ENCODE results near the gene RASA3.

The RASA3 gene

DNA sequence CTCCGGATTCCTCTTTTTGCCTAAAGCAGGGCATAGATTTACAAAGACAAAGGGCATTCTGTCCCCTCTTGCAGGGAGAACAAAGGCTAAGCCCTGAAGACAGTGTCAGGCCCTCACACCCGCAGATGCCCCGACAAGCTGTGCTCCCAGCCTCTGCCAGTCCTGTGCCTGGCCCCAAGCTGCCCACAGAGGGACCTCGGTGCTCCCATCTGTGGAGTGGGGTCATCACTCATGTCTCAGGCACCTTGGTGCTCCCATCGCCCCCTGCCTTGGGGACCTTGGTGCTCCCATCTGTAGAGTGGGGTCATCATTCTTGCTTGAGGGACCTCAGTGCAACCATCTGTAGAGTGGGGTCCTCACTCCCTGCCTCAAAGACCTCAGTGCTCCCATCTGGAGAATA lies 182.9 kb downstream of the RASA3 start:
- DNase-seq (ENCODE audit: low spot score) = no peak

DNA sequence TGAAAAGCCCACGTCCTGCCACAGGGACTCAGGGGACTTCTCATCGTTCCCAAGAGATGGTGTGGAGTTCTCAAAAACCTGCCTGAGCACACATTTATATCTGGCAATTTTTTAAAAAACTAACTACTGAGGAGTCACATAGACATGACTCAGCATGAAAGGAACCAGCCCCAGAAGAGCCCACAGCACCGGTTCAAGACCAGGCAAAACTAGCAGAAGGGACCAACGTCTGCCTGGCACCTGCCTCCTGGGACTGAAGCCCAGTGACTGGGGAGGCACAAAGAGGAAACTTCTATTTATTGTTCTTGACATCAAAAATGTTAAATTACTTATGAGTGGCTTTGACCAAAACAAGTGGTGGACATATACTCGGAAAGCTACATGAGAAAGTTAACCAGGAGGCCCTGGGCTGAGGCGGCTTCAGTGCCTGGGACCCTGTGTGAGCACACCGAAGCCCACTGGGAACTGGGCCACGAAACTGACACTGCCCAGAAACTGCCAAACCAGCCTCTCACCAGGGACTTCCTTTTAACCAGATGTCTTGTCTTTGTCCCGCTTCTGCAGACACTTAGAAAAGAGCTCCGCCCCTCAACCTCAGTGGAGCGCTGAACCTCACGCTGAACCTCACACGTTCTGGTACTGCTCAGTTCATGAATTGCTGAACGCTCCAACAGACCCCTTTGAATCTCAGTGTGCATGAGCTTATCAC lies 184.2 kb downstream of the RASA3 start:
- no peak for DNase-seq (ENCODE audit: low spot score)

DNA sequence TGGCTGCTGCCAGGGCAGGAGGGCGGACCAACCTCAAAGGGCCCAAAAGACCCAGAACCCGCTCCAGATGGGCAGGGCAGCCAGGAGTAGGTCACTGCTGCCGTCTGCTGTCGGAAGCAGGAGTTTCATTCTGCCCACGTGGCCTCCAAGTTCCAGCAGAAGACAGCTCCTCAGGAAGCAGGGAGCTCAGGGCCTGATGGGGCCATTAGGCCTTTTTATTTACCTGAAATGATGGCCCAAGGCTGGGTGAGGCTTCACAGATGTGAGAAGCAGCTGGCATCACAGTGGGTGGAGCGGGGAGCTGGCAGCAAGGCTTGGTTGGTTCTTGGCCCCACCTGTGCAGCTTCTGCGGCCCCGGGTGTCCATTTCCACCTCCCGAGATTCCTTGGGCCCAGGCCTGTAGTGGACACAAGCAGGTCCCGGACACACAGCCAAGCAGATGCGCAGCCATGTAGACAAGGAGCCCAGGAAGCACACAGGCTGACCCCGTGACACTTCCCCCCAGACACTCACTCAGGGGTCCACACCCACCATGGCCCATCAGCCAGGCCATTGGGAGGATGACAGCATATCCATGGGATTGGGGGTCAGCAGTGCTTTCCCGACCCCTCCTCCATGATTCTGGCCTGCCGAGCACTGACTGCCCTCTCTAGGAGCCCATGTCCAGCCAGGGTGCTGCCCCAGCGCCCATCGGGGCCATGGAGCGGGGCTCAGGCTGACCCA lies 185.0 kb downstream of the RASA3 start:
- DNase-seq (ENCODE audit: low spot score) = no peak

DNA sequence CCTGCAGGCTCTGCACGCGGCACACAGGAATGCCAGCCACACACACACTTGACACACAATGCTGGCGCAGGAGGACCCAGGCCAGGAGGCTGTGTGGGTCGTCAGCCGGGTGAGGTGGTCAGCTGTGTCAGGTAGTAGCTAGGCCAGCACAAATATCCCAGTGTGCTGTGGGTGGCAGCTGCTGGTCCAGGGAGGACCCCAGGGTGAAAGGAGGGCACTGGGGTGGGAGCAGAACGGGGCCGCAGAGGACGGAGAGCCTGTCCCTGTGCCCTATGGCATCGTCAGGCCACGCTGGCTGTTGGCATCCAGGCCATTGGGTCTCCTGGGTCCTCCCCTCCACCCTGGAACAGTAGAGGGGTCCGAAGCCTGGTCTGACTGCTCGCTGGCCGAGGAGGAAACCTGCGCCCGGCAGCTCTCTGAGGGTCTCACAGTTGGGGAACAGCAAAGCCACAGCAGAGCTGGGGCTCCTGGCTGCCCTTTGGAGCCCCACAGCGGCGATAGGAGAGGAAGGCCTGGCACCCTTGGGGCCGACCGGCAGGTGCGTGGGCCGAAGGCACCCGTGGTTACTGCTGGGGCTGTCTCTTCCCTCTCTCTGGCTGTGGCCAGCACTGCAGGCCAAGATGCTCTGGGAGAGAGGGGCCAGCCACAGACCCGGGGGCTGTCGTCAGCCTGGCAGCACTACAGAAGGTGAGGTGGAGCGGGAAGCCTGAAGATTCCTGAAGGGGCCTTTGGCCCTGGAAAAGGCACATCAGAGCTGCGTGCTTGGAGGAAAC lies 185.8 kb downstream of the RASA3 start:
- DNase-seq (ENCODE audit: low spot score) = no peak

DNA sequence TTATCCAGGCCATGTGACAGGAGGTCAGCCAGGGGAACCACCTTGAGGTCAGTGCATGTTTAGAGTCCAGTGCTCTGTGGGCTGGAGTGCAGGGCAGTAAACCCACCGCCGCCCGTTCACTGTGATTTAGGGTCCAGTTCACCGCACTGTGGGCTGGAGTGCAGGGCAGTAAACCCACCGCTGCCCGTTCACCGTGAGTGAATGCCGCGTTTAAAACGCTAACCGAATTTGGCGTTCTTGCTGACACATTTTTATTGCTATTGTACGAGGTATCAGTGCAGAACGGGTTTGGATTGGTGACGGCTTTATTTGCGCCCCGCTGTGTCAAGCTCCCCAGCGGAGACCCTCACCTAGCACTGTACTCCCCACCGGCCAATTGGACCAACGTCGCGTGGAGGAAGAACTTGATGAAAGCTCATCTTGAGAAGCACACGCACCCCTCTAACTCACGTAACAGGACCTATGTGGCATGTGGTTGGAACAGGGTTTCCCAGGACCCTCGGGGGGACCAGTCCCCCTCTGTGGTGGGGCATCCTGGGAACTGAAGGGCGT lies 186.5 kb downstream of the RASA3 start:
- DNase-seq (ENCODE audit: low spot score) = no peak

DNA sequence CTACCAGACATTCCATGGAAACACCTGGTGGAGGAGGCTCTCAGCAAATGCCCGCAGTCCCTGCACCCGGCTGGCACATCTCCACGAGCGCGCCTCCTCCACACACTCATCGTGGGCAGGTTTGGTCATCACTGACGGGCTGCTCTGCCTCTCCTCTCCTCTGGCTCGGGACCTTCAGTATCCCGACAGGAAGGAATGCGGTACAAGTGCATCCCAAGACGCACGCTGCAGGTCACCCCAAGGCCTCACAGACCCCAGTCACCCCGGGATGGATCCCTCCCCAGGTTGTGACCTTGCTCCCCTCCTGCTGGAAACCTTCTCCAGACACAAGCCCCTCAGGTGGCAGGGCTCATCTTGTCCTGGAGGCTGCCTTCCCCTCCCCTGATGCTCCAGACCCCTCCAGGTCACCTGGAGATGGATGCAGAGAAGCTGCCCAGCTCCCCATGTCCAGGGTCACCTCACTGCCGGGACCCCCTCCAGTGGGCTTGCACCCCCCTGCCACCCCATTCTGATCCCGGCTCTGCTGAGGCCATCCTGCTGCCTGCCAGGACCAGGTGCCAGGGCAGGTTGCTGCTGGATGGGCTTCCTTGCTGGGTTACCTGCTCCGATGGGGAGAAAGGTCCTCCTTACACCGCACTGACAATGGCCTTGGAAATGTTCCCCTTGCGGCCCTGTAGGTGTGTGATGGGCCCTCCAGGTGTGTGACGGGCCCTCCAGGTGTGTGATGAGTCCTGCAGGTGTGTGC lies 188.4 kb downstream of the RASA3 start:
- DNase-seq (ENCODE audit: low spot score) = no peak

DNA sequence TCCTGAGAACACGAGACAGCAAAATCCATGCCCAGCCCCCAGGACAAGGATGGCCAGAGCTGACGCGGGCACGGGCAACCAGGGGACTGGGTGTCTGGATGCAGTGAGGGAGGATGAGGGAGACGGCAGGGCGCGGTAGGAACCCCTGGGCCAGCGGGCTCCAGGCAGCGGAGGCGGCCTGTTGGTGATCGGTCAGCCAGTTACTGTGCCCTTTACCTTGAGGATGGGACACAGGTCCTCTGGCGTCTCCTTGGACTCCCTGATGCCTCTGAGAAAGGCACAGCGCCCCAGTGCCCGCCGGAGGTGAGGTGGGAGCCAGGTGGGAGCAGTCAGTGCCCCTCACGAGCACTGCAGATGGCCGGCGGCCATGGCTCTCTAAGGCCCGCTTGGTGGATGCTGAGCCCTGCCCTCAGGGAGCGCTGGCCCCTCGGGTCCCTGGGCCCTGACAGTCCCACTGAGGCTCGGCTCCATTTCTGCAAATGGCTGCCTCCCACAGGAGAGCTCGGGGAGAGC lies 189.8 kb downstream of the RASA3 start:
- no peak for DNase-seq (ENCODE audit: low spot score)

DNA sequence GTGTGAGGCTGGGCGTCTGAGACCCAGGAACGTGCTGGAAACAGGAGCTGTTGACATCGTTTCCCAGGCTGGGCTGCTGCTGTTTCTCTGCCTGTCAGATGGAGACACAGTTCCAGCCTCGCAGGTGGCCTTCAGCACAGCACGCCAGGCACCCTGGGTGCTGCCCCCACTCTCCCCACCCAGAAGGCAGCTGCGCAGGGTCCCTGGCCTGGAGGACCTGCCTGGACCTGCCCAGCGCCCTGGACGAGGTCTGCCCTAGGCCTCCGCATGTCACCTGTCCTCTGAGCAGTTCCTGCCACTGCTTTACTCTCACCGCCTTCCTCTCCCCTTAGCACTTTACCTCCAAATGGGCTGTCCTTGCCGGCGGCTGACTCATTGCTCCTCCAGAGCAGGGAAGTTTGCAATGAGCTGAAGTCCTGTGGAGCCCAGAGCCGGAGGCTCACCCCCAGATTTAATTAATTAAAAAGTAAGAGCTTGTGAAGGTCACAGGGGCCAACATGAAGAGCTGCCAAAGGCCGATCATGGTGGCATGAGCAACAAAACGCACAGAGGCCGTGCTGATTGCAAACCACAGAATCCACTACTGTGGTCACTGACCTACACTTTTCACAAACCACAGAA lies 190.7 kb downstream of the RASA3 start:
- no peak for DNase-seq (ENCODE audit: low spot score)

DNA sequence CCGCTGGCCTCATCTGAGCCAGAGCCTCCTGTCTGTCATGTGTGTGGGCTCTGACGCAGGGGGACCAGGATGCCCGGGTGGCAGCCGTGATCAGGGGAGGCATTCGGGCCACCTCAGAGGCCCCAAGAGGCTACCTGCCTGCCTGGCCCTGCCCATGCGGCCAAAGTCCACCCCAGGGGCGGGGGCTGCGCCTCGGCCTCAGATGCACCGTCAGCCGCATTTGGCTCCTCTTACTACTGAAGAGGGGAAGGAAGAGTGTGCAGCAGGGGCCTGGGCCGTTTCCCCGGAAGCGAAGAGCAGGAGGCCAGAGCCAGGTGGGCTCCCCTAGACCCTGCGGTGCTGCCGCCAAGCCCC lies 192.5 kb downstream of the RASA3 start:
- DNase-seq (ENCODE audit: low spot score) = no peak

DNA sequence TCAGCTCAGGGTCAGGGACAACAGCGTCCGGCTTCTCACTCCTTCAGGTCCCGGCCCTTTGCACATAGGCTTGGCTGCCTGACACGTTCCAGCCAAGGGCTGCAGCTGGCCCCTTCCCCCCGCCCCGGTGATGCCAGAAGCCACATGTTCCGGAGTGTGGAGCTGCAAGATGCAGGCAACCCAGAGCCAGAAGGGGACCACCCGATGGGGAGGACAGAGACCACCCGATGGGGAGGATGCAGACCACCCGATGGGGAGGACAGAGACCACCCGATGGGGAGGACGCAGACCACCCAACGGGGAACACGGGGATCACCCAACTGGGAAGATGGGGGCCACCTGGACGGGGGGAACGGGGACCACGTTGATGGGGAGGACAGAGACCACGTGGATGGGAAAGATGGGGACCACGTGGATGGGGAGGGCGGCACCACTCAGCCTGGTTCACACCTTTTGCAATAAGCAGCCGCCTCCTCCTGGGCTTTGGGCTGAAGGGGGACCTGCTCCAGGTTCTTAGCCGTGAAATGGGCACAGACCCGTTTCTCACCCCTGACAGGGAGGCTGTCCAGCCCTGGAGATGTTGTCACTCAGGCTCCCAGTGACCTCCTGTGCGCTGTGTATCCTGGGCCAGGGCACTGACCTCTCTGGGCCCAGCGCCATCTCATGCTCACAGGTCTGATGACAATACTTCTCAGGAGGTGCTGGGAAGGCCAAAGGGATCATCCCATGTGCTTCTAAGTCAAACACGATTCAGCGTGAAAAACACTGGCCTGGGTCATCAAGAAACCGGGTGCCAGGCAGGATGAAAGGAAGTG lies 193.1 kb downstream of the RASA3 start:
- no peak for DNase-seq (ENCODE audit: low spot score)

DNA sequence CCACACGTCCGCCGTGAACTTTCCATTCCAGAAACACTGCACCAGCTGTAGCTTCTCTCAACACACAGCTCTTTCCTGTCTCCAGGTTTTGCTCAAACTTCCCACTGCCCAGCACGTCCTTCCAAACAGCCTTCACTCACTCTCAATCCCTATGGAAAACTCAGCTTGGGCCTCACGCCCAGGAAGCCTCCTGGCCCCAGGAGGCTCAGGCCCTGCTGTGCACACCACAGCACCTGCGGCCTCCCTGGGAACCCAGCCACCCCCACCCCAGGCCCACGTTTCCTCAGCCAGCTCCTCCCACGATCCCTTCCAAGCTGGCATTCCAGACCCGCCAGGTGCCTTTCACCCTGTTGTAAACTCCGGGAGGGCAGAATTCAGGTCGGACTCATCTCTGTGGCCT lies 193.7 kb downstream of the RASA3 start:
- DNase-seq (ENCODE audit: low spot score) = no peak

DNA sequence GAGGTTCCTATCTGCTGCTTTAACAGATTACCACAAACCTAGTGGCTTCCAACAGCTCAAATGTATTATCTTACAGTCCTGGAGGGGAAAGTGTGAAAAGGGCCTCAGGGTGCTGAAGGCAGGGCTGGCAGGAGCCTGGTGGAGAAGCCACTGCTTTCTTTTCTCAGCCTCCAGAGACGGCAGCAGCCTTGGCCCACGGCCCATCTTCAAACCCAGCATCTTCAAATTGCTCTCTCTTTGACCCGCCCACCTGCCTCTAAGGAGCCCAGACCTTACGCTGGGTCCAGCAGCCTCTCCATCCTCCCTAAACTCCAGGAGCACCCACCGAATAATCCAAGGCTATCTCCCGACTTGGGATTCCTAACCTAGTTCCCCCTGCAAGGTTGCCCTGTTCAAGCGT lies 194.2 kb downstream of the RASA3 start:
- DNase-seq (ENCODE audit: low spot score) = no peak

DNA sequence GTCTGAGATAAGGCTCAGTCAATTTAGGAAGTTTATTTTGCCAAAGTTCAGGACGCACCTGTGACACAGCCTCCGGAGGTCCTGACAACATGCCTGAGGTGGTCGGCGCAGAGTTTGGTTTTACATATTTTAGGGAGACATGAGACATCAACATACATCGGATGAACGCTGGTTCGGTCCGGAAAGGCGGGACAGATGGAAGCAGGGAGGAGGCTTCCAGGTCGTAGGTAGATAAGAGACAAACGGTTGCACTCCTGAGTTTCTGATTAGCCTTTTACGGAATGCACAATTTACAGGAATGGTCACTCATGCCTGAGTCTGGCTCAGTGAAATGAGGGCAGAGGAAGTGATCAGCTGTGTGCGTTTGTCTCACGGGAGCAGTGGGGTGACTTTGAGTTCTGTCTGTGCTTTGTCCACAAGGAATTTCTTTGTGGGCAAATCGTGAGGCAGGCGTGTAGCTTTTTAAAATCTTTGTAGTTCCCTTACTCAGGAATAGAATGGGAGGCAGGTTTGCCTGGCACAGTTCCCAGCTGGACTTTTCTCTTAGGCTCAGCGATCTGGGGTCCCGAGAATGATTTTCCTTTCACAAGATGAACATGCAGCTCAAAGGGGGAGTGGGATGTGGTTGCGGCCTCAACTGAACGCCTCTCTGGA lies 194.8 kb downstream of the RASA3 start:
- no peak for DNase-seq (ENCODE audit: low spot score)

DNA sequence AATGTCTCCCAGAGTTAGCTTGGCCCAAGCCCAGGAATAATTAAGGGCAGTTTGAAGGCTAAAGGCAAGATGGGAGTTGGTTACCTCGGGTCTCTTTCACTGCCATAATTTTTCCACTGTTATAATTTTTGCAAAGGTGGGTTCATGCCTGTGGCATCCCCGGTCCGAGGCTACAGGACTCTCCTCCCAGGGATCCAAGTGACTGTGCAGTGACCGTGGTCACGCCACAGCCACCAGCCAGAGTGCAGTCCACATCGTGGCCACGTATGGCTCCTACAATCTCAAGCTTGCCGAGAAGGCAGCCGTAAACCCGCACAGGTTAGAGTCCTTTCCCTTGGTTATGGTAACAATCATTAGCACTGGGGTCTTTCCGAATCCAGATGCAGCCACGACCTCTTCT lies 195.3 kb downstream of the RASA3 start:
- DNase-seq (ENCODE audit: low spot score) = no peak

DNA sequence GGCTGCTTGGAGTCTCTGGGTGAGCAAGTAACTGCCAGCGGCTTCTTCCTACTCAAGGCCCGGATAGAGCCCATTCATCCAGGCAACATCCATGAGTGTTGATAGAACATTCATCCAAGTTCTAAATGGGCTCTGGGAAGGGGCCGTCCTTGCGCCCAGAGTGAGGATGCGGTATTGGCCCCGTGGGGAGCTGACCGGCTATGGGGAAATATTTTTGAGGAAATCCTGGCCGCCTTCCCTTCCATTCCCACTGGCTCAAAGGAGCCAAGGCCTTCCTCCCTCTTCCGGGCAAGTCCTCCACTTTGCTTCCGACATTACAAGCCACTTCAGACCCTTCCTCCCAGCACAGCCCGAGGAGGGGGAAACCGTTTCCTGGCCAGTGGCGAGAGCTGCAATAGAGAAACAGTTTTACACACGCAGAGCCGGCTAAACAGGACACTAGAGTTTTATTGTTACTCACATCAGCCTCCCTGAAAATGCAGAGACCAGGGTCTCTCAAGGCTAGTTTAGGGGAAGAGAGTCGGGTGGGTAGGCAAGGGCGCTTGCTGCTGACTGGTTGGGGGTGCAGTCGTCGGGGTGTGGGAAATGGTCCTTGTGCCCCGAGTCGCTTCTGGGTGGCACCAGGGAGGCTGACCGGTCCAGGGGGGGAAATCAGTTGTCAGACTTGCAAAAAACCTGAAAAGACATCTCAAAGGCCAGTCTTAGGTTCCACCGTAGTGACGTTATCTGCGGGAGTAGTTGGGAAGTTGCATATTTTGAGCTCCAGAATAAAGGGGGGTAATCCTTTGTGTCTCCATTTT lies 196.1 kb downstream of the RASA3 start:
- DNase-seq (ENCODE audit: low spot score) = no peak

DNA sequence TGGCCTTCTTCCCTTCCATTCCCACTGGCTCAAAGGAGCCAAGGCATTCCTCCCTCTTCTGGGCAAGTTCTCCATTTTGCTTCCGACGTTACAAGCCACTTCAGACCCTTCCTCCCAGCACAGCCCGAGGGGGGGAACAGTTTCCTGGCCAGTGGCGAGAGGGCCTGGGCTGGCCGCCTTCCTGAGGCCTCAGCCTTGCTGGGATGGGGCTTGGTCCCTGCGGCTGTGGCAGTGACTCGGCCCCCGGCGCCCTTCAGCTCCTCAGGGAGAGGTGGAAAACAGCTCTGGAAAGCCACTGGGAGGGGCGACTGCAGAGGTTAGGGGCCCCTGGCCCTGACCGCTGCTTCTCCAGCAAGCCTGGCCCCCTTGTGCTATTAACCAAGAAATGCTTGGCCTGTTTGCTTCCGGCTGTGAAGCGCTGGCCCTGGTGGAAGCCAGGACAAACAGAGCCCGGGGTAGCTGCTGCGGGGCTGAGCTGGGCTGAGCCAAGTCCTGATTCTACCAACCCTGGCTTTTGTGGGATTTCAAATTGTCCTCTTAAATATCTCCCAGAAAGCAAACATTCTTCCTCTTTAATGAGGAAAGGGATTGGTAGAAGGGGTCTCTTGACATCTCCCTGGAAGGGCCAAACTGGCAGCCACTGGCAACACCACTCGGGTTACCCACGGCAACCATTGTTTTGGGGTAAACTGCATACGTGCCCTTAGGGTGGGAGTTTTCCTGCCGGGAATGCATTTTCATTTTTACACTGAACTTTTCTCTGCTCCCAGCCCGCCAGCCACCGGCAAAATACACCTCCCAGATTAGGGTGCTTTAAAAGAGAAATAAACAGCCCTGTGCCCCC lies 197.2 kb downstream of the RASA3 start:
- no peak for DNase-seq (ENCODE audit: low spot score)

DNA sequence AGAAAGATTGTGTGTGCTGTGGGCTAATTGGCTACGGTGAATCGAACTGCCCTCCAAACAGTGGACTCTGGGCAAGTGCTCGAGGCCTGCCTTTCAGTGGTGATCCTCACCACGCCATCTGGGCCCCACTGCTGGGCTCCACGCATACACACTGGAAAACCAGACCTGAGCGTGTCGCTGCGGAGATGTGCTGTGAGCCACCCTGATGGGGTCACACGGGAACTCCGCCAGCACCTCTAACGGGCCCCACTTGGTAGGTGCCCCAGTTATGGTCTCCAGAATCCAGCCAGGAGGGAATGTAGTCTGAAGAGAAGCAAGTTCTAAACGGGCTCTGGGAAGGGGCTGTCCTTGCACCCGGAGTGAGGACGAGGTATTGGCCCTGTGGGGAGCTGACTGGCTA lies 197.8 kb downstream of the RASA3 start:
- no peak for DNase-seq (ENCODE audit: low spot score)

DNA sequence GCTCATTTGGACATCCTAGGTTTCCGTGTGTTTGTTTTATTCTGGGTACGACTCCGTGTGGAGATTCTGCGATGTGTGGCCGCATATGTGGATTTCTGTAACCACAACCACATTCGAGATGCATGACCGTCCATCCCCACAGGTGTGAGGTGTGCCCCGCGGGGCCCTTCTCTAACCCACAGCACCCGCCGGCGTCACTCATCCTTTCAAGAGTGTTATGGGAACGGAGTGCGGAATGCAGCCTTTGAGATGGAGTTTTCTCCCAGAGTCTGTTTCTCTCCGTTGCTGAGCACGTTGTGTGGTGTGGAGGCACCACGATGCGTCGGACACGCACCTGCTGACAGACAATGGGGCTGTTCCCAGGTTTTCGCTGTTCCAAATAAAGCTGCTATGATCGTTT lies 198.5 kb downstream of the RASA3 start:
- no peak for DNase-seq (ENCODE audit: low spot score)

Measured in kidney capillary endothelial cell (primary cell).